K562 (cell line): ENCODE results near the gene TSPAN18. TPM values are rescaled to one million over a fixed set of nuclear protein-coding genes. Genes with fewer than 3 reads are reported as not detected.

ENCODE experiments used
- ATAC-seq: fragments of 200-7000 bp; cut with Tn5 transposase; 3 replicates; pipeline ENCODE4 v1.9.1; 2020; ENCODE audit warnings: moderate library complexity
- BruUV-seq: library from RNA; stranded (reverse); fragments of 400-500 nt; replicated peaks from 2 replicates; lab custom pipeline; 2021; lab: Mats Ljungman, UMichigan
- CTCF ChIA-PET: fragments of 300-600 bp; formaldehyde crosslinking; extraction: SDS; loops from one replicate; lab custom pipeline; 2021; ENCODE audit warnings: low intra/inter-chr PET ratio; lab: Yijun Ruan, JAX
- POLR2A ChIA-PET: fragments of 300-600, 350-650 bp; sonication (Branson Sonifier 250); formaldehyde crosslinking; extraction: SDS; loops from one replicate; lab custom pipeline; 2021; ENCODE audit warnings: antibody characterized with exemption, inconsistent platforms; lab: Yijun Ruan, JAX
- DNase-seq, 4 experiments: peaks; one replicate each; pipeline versions ENCODE4 v3.0.0 to v3.0.0-alpha.2; 2011 to 2018; ENCODE audit warnings: low spot score in 3 of 4, mixed read lengths in 3 of 4; ENCODE audit errors: extremely low read depth in 1 of 4
- FAIRE-seq: peaks from 2 replicates; lab custom pipeline; 2011; peaks lifted over from hg19 to GRCh38; lab: Jason Lieb, UNC
- H2AFZ ChIP-seq: 2 replicates; pipeline ENCODE4 v1.6.0; 2011; ENCODE audit warnings: low read depth, low read length, control low read depth, inconsistent platforms
- H3K27ac ChIP-seq: fragments of 200-600 bp; 3 replicates; pipeline ENCODE4 v1.8.0; 2011; ENCODE audit warnings: low read depth, mild to moderate bottlenecking, control low read depth, inconsistent platforms, low read length, moderate library complexity, mixed read lengths; ENCODE audit errors: extremely low read depth
- H3K27me3 ChIP-seq, 2 experiments: fragments of 300-600 bp in 1 of 2; 2 replicates in 1 of 2; 3 replicates in 1 of 2; pipeline versions ENCODE4 v1.6.0 to v1.8.0; 2011; ENCODE audit warnings: inconsistent platforms in 2 of 2, low read length in 2 of 2, mild to moderate bottlenecking in 1 of 2, mixed read lengths in 1 of 2, moderate library complexity in 1 of 2; ENCODE audit not compliant: control insufficient read depth in 2 of 2, insufficient read depth in 2 of 2
- H3K36me3 ChIP-seq: fragments of 300-600 bp; 3 replicates; pipeline ENCODE4 v1.8.0; 2011; ENCODE audit warnings: mild to moderate bottlenecking, low read length, inconsistent platforms; ENCODE audit not compliant: control insufficient read depth, insufficient read depth
- H3K4me1 ChIP-seq, 2 experiments: fragments of 200-600 bp in 1 of 2; replicated peaks in 1 of 2; 2 replicates in 1 of 2; 3 replicates in 1 of 2; pipeline versions ENCODE4 v1.5.1 to v1.8.0; 2011; ENCODE audit warnings: inconsistent platforms in 2 of 2, low read length in 2 of 2, mild to moderate bottlenecking in 1 of 2, mixed read lengths in 1 of 2, moderate library complexity in 1 of 2; ENCODE audit not compliant: control insufficient read depth in 2 of 2, insufficient read depth in 2 of 2
- H3K4me2 ChIP-seq: 2 replicates; pipeline ENCODE4 v1.6.1; 2011; ENCODE audit warnings: low read length, control low read depth, inconsistent platforms, mixed read lengths; ENCODE audit not compliant: insufficient read depth
- H3K4me3 ChIP-seq: fragments of 200-600 bp; sonication (generic), shearing (Covaris generic); 2 replicates; pipeline ENCODE4 v1.5.1; 2016; ENCODE audit warnings: control low read depth, inconsistent platforms
- H3K79me2 ChIP-seq: fragments of 200-600 bp; 3 replicates; pipeline ENCODE4 v1.8.0; 2011; ENCODE audit warnings: low read length, inconsistent platforms; ENCODE audit not compliant: control insufficient read depth, insufficient read depth
- H3K9ac ChIP-seq, 2 experiments: 2 replicates each; pipeline versions ENCODE4 v1.6.0 to v1.6.1; 2011; ENCODE audit warnings: low read depth in 2 of 2, low read length in 2 of 2, control low read depth in 1 of 2, inconsistent platforms in 1 of 2, mild to moderate bottlenecking in 1 of 2, mixed read lengths in 1 of 2; ENCODE audit not compliant: insufficient read depth in 1 of 2
- H3K9me1 ChIP-seq: one replicate; pipeline ENCODE4 v1.6.0; 2011; ENCODE audit warnings: inconsistent platforms, mild to moderate bottlenecking, low read length, moderate library complexity; ENCODE audit not compliant: control insufficient read depth, insufficient read depth
- H3K9me3 ChIP-seq: replicated peaks from 2 replicates; pipeline ENCODE4 v1.5.1; 2011; ENCODE audit warnings: low read depth, low read length, inconsistent platforms; ENCODE audit not compliant: control insufficient read depth, insufficient read depth
- H4K20me1 ChIP-seq: replicated peaks from 2 replicates; pipeline ENCODE4 v1.6.1; 2011; ENCODE audit warnings: low read length, inconsistent platforms, mixed read lengths; ENCODE audit not compliant: control insufficient read depth, insufficient read depth
- IFI16 ChIP-seq: fragments of 250-450 bp; sonication (Bioruptor Pico); IDR thresholded peaks from 2 replicates; pipeline ENCODE4 v2.1.2; 2022; ENCODE audit warnings: mild to moderate bottlenecking, inconsistent platforms
- WGBS: fragments of 100-300 bp; shearing (Covaris generic); methylation state at CpG from one replicate; pipeline ENCODE4 v1.1.6; 2016; ENCODE audit warnings: low coverage, mixed read lengths; ENCODE audit not compliant: insufficient coverage; ENCODE audit errors: missing lambda C conversion rate; 5-methylcytosine and 5-hydroxymethylcytosine counted together
- in situ Hi-C: fragments of 300-500 bp; cut with MboI; formaldehyde crosslinking; loops from 4 replicates; pipeline ENCODE4 v1.15.0; 2018; ENCODE audit warnings: inconsistent platforms, mixed read lengths
- intact Hi-C: fragments of 100-400 bp; cut with micrococcal nuclease; formaldehyde crosslinking; loops from 2 replicates; pipeline ENCODE4 v1.14.2; 2022
- polyA plus RNA-seq, 8 experiments: library from polyadenylated mRNA; depleted of rRNA in 4 of 8; stranded (reverse) in 5 of 8; unstranded in 3 of 8; fragments of >200 nt; fragmentation: Nextera tagmentation in 2 of 8; fragmentation: Illumina TruSeq in 1 of 8; extraction: Ambion mirVana in 2 of 8; extraction: Trizol in 1 of 8; gene quantifications; 2 replicates each; pipeline versions ENCODE4 v1.2.1 to v1.2.3, GENCODE V29; 2011 to 2014; ENCODE audit warnings: inconsistent platforms in 1 of 8, missing spikeins in 1 of 8
- total RNA-seq, 7 experiments: library from RNA; depleted of rRNA in 6 of 7; stranded (reverse); fragments of >200 nt in 6 of 7; fragmentation: Illumina TruSeq in 2 of 7; extraction: Trizol in 2 of 7; gene quantifications; 2 replicates each; pipeline versions ENCODE4 v1.2.1 to v1.2.3, GENCODE V29; 2011 to 2021; ENCODE audit warnings: low replicate concordance in 1 of 7
- TF ChIP-seq, protein P1 (sequence below): fragments of 200-600 bp; sonication (generic); IDR thresholded peaks from one replicate; pipeline ENCODE4 v1.6.1; 2012; ENCODE audit warnings: mild to moderate bottlenecking, low read depth, low read length, inconsistent platforms

Gene TSPAN18
- total and polyA plus RNA-seq, 9 of the 15 experiments (the other 6 are each of a cell fraction or from before 2014, with no cell fraction given) = 0.17 to 0.35 (median 0.22) TPM; not detected in 4

- Histone ChIP-seq H3K4me2 (no peak overlapping the region), H3K4me1 (peaks cover 0 to 8% of the 10 kb centered on the region in 2 experiments; a peak in 3 of 5 replicates), H4K20me1 (no peaks in the 10 kb centered on the region; the same call in 1 of the 2 replicates), H3K27me3 (peaks cover 7 to 60% of the 10 kb centered on the region in 2 experiments; a peak in 4 of 5 replicates), H3K4me3 (no peak overlapping the region), H3K9ac (no peak overlapping the region), H3K79me2 (no peaks in the 10 kb centered on the region), H3K36me3 (no peaks in the 10 kb centered on the region), H3K27ac (no peak overlapping the region), H3K9me3 (no peaks in the 10 kb centered on the region), H2AFZ (no peak overlapping the region), H3K9me1 (no peaks in the 10 kb centered on the region)
- CTCF ChIA-PET = interaction anchor here (0.7 kb wide), 1 partner anchor 160 kb away, joined by 3 read pairs; no protein-coding TSS in a partner anchor
- FAIRE-seq = no peak
- ATAC-seq = no peak
- DNase-seq = no peak
- WGBS = 9% methylated on average over 5 of the region's 5 CpGs
- POLR2A ChIA-PET = no interaction called here
- TF ChIP-seq IFI16 = no peak
- in situ Hi-C loops = no loop called here
- intact Hi-C loops = no loop called here
- BruUV-seq = no TSS peak
These were observed 5.8 kb downstream of the TSPAN18 start for GRCh38 chr11:44732564-44732963.

DNA sequence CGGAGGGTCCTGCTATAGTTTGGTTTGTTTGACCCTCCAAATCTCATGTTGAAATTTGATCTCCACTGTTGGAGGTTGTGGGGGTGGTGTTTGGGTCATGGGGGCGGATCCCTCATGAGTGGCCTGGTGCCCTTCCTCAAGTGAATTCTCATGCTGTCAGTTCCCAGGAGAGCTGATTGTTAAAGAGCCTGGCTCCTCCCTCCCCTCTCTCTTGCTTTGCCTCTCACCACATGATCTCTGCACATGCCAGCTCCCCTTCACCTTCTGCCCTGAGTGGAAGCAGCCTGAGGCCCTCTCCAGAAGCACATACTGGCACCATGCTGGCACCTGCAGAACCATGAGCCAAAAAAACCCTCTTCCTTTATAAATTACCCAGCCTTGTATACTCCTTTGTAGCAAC, 7.1 kb downstream of the TSPAN18 start:
- no peak overlapping the region for H3K4me3 ChIP-seq
- TF ChIP-seq, protein P1, sequence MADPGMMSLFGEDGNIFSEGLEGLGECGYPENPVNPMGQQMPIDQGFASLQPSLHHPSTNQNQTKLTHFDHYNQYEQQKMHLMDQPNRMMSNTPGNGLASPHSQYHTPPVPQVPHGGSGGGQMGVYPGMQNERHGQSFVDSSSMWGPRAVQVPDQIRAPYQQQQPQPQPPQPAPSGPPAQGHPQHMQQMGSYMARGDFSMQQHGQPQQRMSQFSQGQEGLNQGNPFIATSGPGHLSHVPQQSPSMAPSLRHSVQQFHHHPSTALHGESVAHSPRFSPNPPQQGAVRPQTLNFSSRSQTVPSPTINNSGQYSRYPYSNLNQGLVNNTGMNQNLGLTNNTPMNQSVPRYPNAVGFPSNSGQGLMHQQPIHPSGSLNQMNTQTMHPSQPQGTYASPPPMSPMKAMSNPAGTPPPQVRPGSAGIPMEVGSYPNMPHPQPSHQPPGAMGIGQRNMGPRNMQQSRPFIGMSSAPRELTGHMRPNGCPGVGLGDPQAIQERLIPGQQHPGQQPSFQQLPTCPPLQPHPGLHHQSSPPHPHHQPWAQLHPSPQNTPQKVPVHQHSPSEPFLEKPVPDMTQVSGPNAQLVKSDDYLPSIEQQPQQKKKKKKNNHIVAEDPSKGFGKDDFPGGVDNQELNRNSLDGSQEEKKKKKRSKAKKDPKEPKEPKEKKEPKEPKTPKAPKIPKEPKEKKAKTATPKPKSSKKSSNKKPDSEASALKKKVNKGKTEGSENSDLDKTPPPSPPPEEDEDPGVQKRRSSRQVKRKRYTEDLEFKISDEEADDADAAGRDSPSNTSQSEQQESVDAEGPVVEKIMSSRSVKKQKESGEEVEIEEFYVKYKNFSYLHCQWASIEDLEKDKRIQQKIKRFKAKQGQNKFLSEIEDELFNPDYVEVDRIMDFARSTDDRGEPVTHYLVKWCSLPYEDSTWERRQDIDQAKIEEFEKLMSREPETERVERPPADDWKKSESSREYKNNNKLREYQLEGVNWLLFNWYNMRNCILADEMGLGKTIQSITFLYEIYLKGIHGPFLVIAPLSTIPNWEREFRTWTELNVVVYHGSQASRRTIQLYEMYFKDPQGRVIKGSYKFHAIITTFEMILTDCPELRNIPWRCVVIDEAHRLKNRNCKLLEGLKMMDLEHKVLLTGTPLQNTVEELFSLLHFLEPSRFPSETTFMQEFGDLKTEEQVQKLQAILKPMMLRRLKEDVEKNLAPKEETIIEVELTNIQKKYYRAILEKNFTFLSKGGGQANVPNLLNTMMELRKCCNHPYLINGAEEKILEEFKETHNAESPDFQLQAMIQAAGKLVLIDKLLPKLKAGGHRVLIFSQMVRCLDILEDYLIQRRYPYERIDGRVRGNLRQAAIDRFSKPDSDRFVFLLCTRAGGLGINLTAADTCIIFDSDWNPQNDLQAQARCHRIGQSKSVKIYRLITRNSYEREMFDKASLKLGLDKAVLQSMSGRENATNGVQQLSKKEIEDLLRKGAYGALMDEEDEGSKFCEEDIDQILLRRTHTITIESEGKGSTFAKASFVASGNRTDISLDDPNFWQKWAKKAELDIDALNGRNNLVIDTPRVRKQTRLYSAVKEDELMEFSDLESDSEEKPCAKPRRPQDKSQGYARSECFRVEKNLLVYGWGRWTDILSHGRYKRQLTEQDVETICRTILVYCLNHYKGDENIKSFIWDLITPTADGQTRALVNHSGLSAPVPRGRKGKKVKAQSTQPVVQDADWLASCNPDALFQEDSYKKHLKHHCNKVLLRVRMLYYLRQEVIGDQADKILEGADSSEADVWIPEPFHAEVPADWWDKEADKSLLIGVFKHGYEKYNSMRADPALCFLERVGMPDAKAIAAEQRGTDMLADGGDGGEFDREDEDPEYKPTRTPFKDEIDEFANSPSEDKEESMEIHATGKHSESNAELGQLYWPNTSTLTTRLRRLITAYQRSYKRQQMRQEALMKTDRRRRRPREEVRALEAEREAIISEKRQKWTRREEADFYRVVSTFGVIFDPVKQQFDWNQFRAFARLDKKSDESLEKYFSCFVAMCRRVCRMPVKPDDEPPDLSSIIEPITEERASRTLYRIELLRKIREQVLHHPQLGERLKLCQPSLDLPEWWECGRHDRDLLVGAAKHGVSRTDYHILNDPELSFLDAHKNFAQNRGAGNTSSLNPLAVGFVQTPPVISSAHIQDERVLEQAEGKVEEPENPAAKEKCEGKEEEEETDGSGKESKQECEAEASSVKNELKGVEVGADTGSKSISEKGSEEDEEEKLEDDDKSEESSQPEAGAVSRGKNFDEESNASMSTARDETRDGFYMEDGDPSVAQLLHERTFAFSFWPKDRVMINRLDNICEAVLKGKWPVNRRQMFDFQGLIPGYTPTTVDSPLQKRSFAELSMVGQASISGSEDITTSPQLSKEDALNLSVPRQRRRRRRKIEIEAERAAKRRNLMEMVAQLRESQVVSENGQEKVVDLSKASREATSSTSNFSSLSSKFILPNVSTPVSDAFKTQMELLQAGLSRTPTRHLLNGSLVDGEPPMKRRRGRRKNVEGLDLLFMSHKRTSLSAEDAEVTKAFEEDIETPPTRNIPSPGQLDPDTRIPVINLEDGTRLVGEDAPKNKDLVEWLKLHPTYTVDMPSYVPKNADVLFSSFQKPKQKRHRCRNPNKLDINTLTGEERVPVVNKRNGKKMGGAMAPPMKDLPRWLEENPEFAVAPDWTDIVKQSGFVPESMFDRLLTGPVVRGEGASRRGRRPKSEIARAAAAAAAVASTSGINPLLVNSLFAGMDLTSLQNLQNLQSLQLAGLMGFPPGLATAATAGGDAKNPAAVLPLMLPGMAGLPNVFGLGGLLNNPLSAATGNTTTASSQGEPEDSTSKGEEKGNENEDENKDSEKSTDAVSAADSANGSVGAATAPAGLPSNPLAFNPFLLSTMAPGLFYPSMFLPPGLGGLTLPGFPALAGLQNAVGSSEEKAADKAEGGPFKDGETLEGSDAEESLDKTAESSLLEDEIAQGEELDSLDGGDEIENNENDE = no peak

More for the DNA sequence above, 7.1 kb downstream of the TSPAN18 start:
- Histone ChIP-seq H3K4me2 (no peak overlapping the region), H3K4me1 (peaks cover 0 to 4% of the 10 kb centered on the region in 2 experiments; a peak in 1 of 5 replicates), H3K9me1 (no peaks in the 10 kb centered on the region), H3K36me3 (no peaks in the 10 kb centered on the region), H3K27me3 (peaks cover 14 to 66% of the 10 kb centered on the region in 2 experiments; a peak in 4 of 5 replicates), H4K20me1 (no peaks in the 10 kb centered on the region; the same call in 1 of the 2 replicates), H3K79me2 (no peaks in the 10 kb centered on the region), H3K27ac (no peak overlapping the region), H3K9ac (no peak overlapping the region), H2AFZ (no peak overlapping the region), H3K9me3 (no peaks in the 10 kb centered on the region)
- in situ Hi-C loops (no loop called here), intact Hi-C loops (no loop called here)
- ChIA-PET CTCF (no interaction called here), POLR2A (interaction anchor here (0.8 kb wide), 1 partner anchor 47 kb away, joined by 3 read pairs; no protein-coding TSS in a partner anchor)
- ATAC-seq (no peak), FAIRE-seq (no peak), DNase-seq (no peak)
- 7% methylated on average over 2 of the region's 2 CpGs for WGBS
- no TSS peak for BruUV-seq
